SKM-1 (cell line): ENCODE data around the gene MOB1A.
"Not testable (repeated sequence)": the region's sequence is repeated elsewhere in the genome, so short reads cannot be mapped to it uniquely, and the experiment has no call there.

Experiments used
- DNase-seq: peaks from one replicate; lab custom pipeline; 2025; ENCODE audit not compliant: unreplicated experiment; lab: John Stamatoyannopoulos, UW

MOB1A gene

GRCh38 chr2:74149570-74150319 lies 28.9 kb downstream of the MOB1A start:
- DNase-seq: no peak

- DNase-seq: no peak
Measured at GRCh38 chr2:74149247-74149525, 29.5 kb downstream of the MOB1A start.

- no peak for DNase-seq
Measured at GRCh38 chr2:74148457-74149246, 30.0 kb downstream of the MOB1A start.

- peak; percentile 71 for DNase-seq
Measured at GRCh38 chr2:74147727-74148456, 30.8 kb downstream of the MOB1A start, which contains the start of gene BOLA3. BOLA3 (minus strand) TSS chr2:74147912; CDS start chr2:74147874, 38 bp downstream.

GRCh38 chr2:74146929-74147726 lies 31.6 kb downstream of the MOB1A start:
- no peak for DNase-seq

- DNase-seq: no peak
Measured at GRCh38 chr2:74142340-74142739, 36.3 kb downstream of the MOB1A start.

- no peak for DNase-seq
Measured at GRCh38 chr2:74138600-74139323, 39.9 kb downstream of the MOB1A start.

- DNase-seq: no peak
Measured at GRCh38 chr2:74137651-74138599, 40.8 kb downstream of the MOB1A start.

GRCh38 chr2:74131901-74132300 lies 46.8 kb downstream of the MOB1A start:
- no peak for DNase-seq

GRCh38 chr2:74130211-74130995 lies 48.3 kb downstream of the MOB1A start:
- DNase-seq: no peak

GRCh38 chr2:74128206-74128605 lies 50.5 kb downstream of the MOB1A start:
- no peak for DNase-seq

- DNase-seq: not testable (repeated sequence)
Measured at GRCh38 chr2:74123955-74124354, 54.7 kb downstream of the MOB1A start.

GRCh38 chr2:74121846-74122245 lies 56.8 kb downstream of the MOB1A start:
- not testable (repeated sequence) for DNase-seq

GRCh38 chr2:74119912-74120825 lies 58.5 kb downstream of the MOB1A start:
- DNase-seq: no peak

GRCh38 chr2:74119339-74119738 lies 59.3 kb downstream of the MOB1A start:
- DNase-seq: no peak

GRCh38 chr2:74111380-74111779 lies 67.3 kb downstream of the MOB1A start:
- DNase-seq: no peak

GRCh38 chr2:74110537-74110936 lies 68.1 kb downstream of the MOB1A start:
- DNase-seq: no peak
